ENCODE results near the gene IL17B. TPM values are rescaled to one million over a fixed set of nuclear protein-coding genes. Genes with fewer than 3 reads are reported as not detected.

IL17B gene
- total RNA-seq, 2 experiments from 2014 or later, result not detected

DNA sequence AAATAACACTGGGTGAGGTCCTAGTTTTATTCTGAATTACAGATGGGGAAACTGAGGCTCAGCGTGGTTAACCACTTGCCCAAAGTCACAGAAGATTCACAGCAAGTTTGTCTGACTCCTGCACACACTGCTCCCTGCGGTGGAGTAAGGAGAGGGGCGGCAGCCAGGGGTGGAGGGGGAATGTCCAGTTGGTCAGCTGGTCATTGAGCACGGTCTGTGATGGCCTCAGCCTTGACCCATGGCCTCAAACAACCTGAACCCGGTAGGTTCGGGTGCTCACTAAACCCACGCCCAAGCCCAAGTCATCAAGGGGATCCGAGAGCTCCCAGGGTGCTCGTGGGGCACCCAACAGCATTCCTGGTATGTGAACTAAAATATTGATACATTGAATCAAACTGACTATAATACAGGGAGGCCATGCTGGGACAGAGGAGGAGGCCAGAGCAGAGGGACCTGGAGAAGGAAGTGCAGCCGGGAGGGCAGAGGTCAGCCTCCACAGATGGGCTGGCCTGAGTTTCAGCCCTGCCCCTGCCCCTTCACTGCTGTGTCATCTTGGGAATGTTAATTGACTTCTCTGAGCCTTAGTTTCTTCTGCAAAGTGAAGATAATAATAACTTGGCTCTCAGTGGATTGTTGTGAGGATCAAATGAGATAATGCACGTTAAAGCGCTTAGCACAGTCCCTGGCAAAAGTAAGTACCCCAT is 3.6 kb upstream of the IL17B start:
- no peak for ATAC-seq
- no peaks in the 10 kb centered on the region for H3K36me3 Mint-ChIP-seq (ENCODE audit: low read depth)

DNA sequence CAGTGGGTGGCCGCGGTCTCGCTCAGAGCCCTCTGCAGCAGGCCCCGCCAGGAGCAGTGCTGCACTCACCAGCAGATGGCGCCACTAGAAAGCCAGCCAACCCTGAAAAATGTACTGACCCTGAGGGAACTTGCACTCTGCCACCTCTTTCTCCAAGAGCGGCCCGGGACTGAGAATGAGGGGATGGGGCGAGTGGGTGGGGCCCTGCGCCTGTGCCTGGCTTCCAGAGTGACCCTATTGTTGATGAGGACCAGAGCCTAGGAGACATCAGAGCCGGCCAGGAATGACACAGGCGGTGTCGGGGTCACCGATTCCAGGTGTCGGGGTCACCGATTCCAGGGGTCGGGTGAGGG is 2.9 kb upstream of the IL17B start:
- peak; percentile 97 for ATAC-seq

More for the DNA sequence above, 3.6 kb upstream of the IL17B start:
- ChIA-PET CTCF (interaction anchor here (0.8 to 3.4 kb wide), 17 partner anchors 9 to 221 kb away, joined by 3 to 26 read pairs (median 5); no protein-coding TSS in a partner anchor), POLR2A (no interaction called here)
- no peaks in the 10 kb centered on the region for H3K4me1 Mint-ChIP-seq
- no peak overlapping the region for H3K27ac Mint-ChIP-seq
- intact Hi-C loops (cut with DNase I, micrococcal nuclease), result loop anchor here (1.0 kb wide), 4 partner anchors 49 to 236 kb away; no protein-coding TSS in a partner anchor
- no peaks in the 10 kb centered on the region for H3K27me3 Mint-ChIP-seq
- no peak overlapping the region for H3K4me3 Mint-ChIP-seq
- H3K9me3 Mint-ChIP-seq (ENCODE audit: low read depth), result no peaks in the 10 kb centered on the region
- DNase-seq, result no peak

DNA sequence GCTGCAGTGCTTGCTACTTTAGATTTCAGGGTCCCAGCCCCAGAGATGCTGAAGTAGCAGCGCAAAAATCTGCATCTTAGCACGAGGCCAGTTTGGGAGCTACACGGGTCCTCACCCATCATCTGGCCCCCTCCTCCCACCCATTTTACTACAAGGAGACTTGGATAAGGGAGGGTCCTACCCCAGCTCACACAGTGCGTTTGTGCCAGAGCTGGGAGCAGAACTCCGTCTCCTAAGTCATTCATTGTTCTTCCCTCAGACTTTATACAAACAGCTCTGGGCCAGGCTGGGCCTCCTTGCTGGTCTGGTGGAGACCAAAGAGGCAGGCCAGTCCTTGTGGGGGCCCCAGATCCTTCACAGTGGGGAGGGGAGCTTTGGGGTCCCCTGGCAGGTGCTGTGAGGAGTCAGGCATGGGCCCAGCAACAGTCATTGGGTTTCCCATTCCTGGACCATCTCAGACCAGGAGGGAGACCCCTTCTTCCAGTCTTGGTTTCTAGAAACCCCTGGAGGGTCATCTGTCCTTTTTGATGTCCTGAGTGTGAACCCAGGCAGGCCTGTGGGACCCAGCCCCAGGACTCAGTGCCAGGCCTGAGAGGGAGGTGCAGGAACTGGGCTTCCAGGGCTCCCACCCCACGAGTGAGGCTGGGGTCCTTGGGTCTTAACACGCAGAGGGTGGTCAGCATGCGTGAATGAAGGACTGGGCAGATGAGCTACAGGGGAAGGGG is 2.3 kb upstream of the IL17B start:
- no peak for DNase-seq
- POLR2A ChIA-PET, result no interaction called here
- no peaks in the 10 kb centered on the region for H3K36me3 Mint-ChIP-seq (ENCODE audit: low read depth)
- ATAC-seq, result no peak
- no peaks in the 10 kb centered on the region for H3K4me1 Mint-ChIP-seq
- no peak overlapping the region for H3K27ac Mint-ChIP-seq
- no peaks in the 10 kb centered on the region for H3K27me3 Mint-ChIP-seq
- CTCF ChIA-PET, result interaction anchor here (0.5 to 3.4 kb wide), 28 partner anchors 9 to 455 kb away, joined by 3 to 26 read pairs (median 4); no protein-coding TSS in a partner anchor
- intact Hi-C loops (cut with DNase I, micrococcal nuclease), result no loop called here
- H3K9me3 Mint-ChIP-seq (ENCODE audit: low read depth), result no peaks in the 10 kb centered on the region
- H3K4me3 Mint-ChIP-seq, result no peak overlapping the region

More for the DNA sequence above, 2.9 kb upstream of the IL17B start:
- Mint-ChIP-seq H3K4me3 (no peak overlapping the region), H3K9me3 (ENCODE audit: low read depth) (no peaks in the 10 kb centered on the region), H3K4me1 (no peaks in the 10 kb centered on the region), H3K27me3 (no peaks in the 10 kb centered on the region), H3K36me3 (ENCODE audit: low read depth) (no peaks in the 10 kb centered on the region), H3K27ac (no peak overlapping the region)
- peak; percentile 87 for DNase-seq
- POLR2A ChIA-PET, result no interaction called here
- CTCF ChIA-PET, result interaction anchor here (0.7 to 3.4 kb wide), 22 partner anchors 9 to 222 kb away, joined by 3 to 26 read pairs (median 5); no protein-coding TSS in a partner anchor
- intact Hi-C loops (cut with DNase I, micrococcal nuclease), result loop anchor here (1.0 kb wide), 4 partner anchors 49 to 236 kb away; no protein-coding TSS in a partner anchor

DNA sequence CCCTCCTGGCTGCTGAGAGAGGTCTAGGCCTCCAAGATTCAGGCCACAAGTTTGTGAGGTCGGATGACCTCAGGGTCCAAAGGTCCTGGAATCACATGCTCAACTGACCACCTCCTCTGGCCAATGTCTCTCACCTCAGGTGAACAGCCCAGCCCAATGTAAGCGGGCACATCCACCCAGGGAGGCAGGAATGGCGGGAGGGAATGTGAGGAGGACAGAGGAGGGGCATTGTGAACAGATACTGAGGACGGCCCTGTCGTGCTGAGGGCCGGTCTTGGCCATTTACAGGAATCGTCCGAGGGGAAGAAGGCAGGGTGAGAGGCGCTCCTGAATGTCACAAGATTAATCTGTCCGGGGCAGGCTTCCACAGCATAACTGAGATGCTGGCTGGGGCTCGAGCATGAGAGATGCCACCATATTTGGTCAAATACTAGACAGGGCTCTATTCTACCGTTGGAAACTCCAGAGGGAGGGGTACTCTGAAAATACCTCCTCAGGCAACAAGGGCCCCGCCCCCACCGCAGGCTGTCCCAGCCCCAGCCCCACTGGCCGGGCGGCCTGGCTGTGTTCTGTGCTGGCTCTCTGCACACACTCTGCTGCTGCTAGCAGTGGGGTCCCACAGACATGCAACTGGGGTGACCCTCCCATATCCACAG is 1.5 kb upstream of the IL17B start:
- POLR2A ChIA-PET, result no interaction called here
- no peaks in the 10 kb centered on the region for H3K36me3 Mint-ChIP-seq (ENCODE audit: low read depth)
- no peak overlapping the region for H3K27ac Mint-ChIP-seq
- H3K4me1 Mint-ChIP-seq, result no peaks in the 10 kb centered on the region
- ATAC-seq (no peak), DNase-seq (no peak)
- CTCF ChIA-PET, result interaction anchor here (0.9 to 3.4 kb wide), 15 partner anchors 8 to 238 kb away, joined by 3 to 26 read pairs (median 8); no protein-coding TSS in a partner anchor
- H3K27me3 Mint-ChIP-seq, result no peaks in the 10 kb centered on the region
- H3K9me3 Mint-ChIP-seq (ENCODE audit: low read depth), result no peaks in the 10 kb centered on the region
- no peak overlapping the region for H3K4me3 Mint-ChIP-seq
- intact Hi-C loops (cut with DNase I, micrococcal nuclease), result no loop called here

DNA sequence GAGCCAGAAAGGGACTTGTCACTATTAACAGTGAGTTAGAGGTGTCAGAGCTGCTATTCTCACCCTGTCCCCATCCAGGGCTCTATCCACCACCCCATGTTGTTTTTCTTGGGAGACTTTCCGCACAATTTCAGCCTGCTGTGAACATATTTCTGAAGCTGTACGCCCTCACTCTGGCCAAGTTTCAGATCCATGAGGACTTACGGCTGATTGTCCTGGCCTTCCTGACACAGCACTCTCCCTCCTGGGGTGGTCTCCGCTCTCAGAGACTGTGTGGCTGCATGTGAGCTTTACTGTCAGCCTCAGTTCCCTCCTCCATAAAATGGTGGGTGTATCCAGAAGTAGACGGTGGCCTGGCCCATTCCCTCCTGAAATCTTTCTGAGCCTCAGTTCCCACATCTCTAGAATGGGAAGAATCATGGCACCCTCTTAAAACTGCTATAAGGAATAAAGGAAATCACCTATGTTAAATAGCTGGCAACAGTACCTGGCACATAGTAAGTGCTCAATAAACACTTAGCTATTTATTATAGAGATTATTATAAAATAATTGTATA is 804 bp upstream of the IL17B start:
- intact Hi-C loops (cut with DNase I, micrococcal nuclease), result no loop called here
- Mint-ChIP-seq H3K9me3 (ENCODE audit: low read depth) (no peaks in the 10 kb centered on the region), H3K4me3 (no peak overlapping the region), H3K4me1 (no peaks in the 10 kb centered on the region), H3K27me3 (no peaks in the 10 kb centered on the region), H3K36me3 (ENCODE audit: low read depth) (no peaks in the 10 kb centered on the region), H3K27ac (no peak overlapping the region)
- ChIA-PET CTCF (interaction anchor here (1.0 to 3.4 kb wide), 5 partner anchors 56 to 239 kb away, joined by 3 to 25 read pairs (median 6); no protein-coding TSS in a partner anchor), POLR2A (no interaction called here)
- no peak for ATAC-seq
- DNase-seq, result no peak

DNA sequence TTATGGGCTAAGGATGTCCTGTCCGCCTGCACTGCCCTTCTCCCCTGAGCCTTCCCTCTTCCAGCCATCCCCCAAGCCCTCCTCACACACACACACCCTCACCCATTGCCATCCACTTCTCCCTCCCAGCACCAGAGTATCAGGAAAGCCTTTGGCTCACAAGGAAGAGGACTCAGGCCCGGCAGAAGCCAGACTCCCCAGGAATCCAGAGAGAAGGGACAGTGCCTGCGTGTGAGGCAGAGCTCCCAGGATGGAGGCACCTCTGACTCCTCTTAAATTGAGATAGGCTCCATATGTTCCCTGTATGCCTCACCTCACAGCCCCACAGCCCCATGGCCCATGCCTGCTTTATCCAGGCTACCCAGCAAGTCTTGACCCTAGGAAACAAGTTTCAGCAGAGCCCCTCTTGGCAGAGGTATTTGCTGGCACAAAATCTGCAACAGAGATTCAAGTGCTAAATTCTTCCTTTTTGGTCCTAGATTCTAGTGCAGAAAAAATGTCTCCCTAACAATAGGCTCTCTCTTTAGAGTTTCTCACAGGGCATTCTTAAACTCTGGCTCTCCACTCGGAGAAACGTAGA is 761 bp downstream of the IL17B start:
- POLR2A ChIA-PET, result no interaction called here
- Mint-ChIP-seq H3K4me3 (no peak overlapping the region), H3K27ac (no peak overlapping the region), H3K27me3 (no peaks in the 10 kb centered on the region), H3K36me3 (ENCODE audit: low read depth) (no peaks in the 10 kb centered on the region), H3K9me3 (ENCODE audit: low read depth) (no peaks in the 10 kb centered on the region), H3K4me1 (no peaks in the 10 kb centered on the region)
- CTCF ChIA-PET, result interaction anchor here (0.8 to 1.9 kb wide), 3 partner anchors 55 to 184 kb away, joined by 3 to 6 read pairs (median 3); no protein-coding TSS in a partner anchor
- intact Hi-C loops (cut with DNase I, micrococcal nuclease), result no loop called here
- ATAC-seq (no peak), DNase-seq (no peak)

DNA sequence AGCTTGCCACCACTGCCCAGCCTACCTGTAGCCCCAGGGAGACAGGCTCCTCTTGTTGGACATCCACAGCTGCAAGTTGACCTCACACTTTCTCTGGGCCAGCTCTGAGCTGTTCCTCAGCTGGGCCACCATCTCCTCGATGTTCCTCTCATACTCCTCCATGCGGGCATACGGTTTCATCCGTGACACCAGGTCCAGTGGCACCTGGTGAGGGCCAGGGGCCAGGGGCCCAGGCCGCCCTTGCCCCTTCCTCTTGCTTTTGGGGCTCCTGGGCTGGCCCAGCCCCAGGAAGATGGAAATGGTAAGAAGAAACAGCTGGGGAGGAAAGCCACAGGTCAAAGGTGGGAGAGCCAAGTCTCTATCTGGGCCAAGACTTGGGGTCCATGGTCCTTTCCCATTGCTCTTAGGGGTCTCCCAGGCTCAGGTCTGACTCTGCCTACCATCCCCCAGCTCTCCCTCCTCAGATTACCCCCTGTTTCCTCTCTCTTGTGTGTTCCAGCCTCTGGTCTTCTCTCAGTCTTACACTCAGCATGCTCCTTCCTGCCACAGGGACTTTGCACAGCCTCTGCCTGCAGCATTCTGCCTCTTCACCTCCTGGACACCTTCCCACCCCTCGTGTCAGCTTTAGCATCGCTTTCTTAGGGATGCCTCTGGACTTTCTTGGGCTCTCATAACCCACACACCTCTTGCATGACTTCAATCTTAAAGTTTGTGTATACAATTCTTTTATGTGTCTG is 2.2 kb downstream of the IL17B start:
- ChIA-PET CTCF (interaction anchor here (0.6 to 2.4 kb wide), 5 partner anchors 9 to 786 kb away, joined by 3 to 15 read pairs (median 4); no protein-coding TSS in a partner anchor), POLR2A (no interaction called here)
- intact Hi-C loops (cut with DNase I, micrococcal nuclease), result no loop called here
- H3K27ac Mint-ChIP-seq, result no peak overlapping the region
- ATAC-seq (no peak), DNase-seq (no peak)
- no peaks in the 10 kb centered on the region for H3K4me1 Mint-ChIP-seq
- no peak overlapping the region for H3K4me3 Mint-ChIP-seq
- H3K9me3 Mint-ChIP-seq (ENCODE audit: low read depth), result no peaks in the 10 kb centered on the region
- H3K27me3 Mint-ChIP-seq, result no peaks in the 10 kb centered on the region
- no peaks in the 10 kb centered on the region for H3K36me3 Mint-ChIP-seq (ENCODE audit: low read depth)

DNA sequence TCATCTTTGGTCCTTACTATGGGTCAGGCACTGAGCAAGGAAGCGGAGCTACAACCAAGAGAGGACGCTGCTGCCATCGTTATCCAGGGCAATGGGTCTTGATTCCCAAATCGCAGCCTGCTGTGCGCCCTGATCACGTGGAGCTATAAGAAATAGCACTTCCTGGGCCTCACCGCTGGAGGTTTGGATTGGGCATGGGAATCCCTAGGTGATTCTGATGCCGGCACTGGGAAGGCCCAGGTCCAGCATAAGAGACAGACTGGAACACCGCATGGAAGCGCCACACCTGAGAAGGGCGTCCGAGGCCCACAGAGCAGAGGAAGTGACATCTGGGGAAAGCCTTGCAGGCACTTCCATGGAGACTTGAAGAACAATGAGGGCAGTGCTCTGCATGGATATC is 3.0 kb downstream of the IL17B start:
- Mint-ChIP-seq H3K27me3 (no peaks in the 10 kb centered on the region), H3K27ac (no peak overlapping the region), H3K36me3 (ENCODE audit: low read depth) (no peaks in the 10 kb centered on the region), H3K4me1 (no peaks in the 10 kb centered on the region), H3K4me3 (no peak overlapping the region), H3K9me3 (ENCODE audit: low read depth) (no peaks in the 10 kb centered on the region)
- POLR2A ChIA-PET, result interaction anchor here (0.6 kb wide), 1 partner anchor 160 kb away, joined by 3 read pairs; no protein-coding TSS in a partner anchor
- DNase-seq (no peak), ATAC-seq (no peak)
- intact Hi-C loops (cut with DNase I, micrococcal nuclease), result no loop called here
- CTCF ChIA-PET, result interaction anchor here (0.8 to 2.4 kb wide), 6 partner anchors 8 to 189 kb away, joined by 3 to 15 read pairs (median 7); no protein-coding TSS in a partner anchor

DNA sequence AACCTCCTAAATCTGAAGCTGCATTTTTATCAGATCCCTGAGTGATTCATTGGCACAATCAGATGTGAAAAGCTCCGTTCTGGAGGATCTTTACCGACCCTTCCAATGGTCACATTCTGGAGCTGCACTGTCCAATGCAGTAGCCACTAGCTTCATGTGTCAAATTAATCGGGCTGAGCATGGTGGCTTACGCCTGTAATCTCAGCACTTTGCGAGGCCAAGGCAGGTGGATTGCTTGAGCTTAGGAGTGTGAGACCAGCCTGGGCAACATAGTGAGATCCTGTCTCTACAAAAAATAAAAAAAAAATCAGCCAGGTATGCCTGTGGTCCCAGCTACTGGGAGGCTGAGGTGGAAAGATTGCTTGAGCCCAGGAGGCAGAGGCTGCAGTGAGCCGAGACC is 3.7 kb downstream of the IL17B start:
- H3K36me3 Mint-ChIP-seq (ENCODE audit: low read depth), result no peaks in the 10 kb centered on the region
- no peaks in the 10 kb centered on the region for H3K9me3 Mint-ChIP-seq (ENCODE audit: low read depth)
- no peak overlapping the region for H3K4me3 Mint-ChIP-seq
- DNase-seq (no peak), ATAC-seq (no peak)
- no peak overlapping the region for H3K27ac Mint-ChIP-seq
- POLR2A ChIA-PET, result interaction anchor here (0.6 kb wide), 1 partner anchor 160 kb away, joined by 3 read pairs; no protein-coding TSS in a partner anchor
- CTCF ChIA-PET, result interaction anchor here (0.8 to 2.4 kb wide), 6 partner anchors 8 to 189 kb away, joined by 3 to 15 read pairs (median 7); no protein-coding TSS in a partner anchor
- H3K27me3 Mint-ChIP-seq, result no peaks in the 10 kb centered on the region
- intact Hi-C loops (cut with DNase I, micrococcal nuclease), result no loop called here
- H3K4me1 Mint-ChIP-seq, result no peaks in the 10 kb centered on the region

DNA sequence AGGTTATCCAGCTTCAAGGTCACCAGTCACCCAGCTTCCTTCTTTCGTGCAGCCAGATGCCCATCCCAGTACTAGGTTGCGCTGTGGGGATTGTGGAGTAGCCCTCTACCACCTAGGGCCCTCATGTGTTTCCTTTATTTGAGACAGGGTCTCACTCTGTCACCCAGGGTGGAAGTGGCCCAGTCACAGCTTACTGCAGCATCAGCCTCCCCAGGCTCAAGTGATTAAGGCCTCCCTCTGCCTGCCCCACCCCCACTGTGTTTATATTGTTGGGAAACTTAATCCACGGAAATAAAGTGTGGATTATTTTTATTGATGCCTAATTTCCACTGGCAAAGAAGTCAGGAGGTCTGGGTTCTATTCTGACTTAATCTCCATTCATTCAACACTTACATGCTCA is 4.3 kb downstream of the IL17B start:
- H3K9me3 Mint-ChIP-seq (ENCODE audit: low read depth), result no peaks in the 10 kb centered on the region
- H3K27ac Mint-ChIP-seq, result no peak overlapping the region
- ChIA-PET CTCF (interaction anchor here (2.2 to 2.4 kb wide), 2 partner anchors 57 to 190 kb away, joined by 10 read pairs; no protein-coding TSS in a partner anchor), POLR2A (interaction anchor here (0.6 kb wide), 1 partner anchor 14 kb away, joined by 3 read pairs; no protein-coding TSS in a partner anchor)
- DNase-seq, result no peak
- intact Hi-C loops (cut with DNase I, micrococcal nuclease), result loop anchor here in 1 of 2 experiments (5.0 kb wide), 1 partner anchor 232 kb away; the partner anchor contains the start of gene ABLIM3
- H3K27me3 Mint-ChIP-seq, result no peaks in the 10 kb centered on the region
- no peaks in the 10 kb centered on the region for H3K36me3 Mint-ChIP-seq (ENCODE audit: low read depth)
- H3K4me3 Mint-ChIP-seq, result no peak overlapping the region
- no peaks in the 10 kb centered on the region for H3K4me1 Mint-ChIP-seq
- no peak for ATAC-seq

All from activated CD4-positive, alpha-beta T cell treated with anti-CD3 and anti-CD28 coated beads for 36 hours (primary cell).